ENCODE results near the gene SLC6A2. TPM values are rescaled to one million over a fixed set of nuclear protein-coding genes. Genes with fewer than 3 reads are reported as not detected.

SLC6A2 gene
- total and polyA plus RNA-seq, 8 donors = 0.09 to 0.52 (median 0.25) TPM; not detected in 5

DNA sequence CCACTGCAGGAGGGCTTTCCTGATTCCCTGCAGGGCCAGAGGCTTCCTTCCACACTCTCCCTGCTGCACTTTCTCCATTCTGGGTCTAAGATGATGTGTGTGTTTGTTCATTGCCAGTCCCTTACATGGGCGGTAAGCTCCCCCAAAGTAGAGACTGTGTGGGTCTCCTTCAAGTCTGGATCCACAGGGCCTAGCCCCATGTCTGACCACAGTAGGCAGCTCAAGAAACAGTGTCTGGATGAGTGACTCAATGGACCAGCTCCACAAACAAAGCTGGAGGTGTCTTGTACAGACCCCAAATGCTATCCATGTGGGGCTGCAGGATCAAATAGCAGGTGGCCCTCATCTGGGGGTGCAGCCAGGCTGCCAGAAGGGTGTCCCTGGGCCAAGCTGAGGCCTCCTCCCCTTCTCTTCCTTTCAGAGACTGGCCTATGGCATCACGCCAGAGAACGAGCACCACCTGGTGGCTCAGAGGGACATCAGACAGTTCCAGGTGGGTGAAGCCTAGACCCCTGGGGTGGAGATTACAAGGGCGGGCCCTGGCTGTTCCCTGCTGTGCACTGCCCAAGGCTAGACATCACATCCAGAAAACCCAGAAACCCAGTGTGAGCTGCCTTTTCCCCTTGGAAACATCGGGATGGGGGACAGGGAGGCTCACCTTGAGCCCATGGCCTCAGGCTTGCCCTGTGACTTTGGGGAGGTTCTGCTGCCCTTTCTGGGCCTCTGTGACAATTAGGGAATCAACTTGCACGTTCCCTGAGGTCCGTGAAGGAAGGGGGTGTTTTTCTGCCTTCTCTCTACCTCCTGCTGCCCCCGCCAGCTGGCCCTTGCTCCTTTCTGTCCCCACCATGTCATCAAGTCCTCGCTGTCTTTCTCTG, 45.9 kb downstream of the SLC6A2 start:
- Histone ChIP-seq H3K27ac (no peak overlapping the region), H3K4me3 (no peak overlapping the region), H3K9me3 (no peaks in the 10 kb centered on the region), H3K4me1 (no peaks in the 10 kb centered on the region), H3K27me3 (no peaks in the 10 kb centered on the region), H3K36me3 (no peaks in the 10 kb centered on the region)
- FAIRE-seq (no peak), ATAC-seq (peak in 3 of 4 donors; percentile 70 to 81 (median 75)), DNase-seq (peak; percentile 38 to 88 (median 74))
- intact Hi-C loops (cut with DNase I) = loop anchor here in 2 of 3 donors (5.0 to 10.0 kb wide), 2 partner anchors 157 to 234 kb away; no protein-coding TSS in a partner anchor
- WGBS, 2 donors = 40 to 51% methylated on average over 9 of the region's 9 CpGs
- peak; percentile 36 to 60 (median 54) for TF ChIP-seq CTCF (IDR thresholded peaks at IDR 0.05)

- no peak for FAIRE-seq
- H3K27me3 ChIP-seq = no peaks in the 10 kb centered on the region
- intact Hi-C loops (cut with DNase I) = loop anchor here in 2 of 3 donors (5.0 to 10.0 kb wide), 2 partner anchors 159 to 236 kb away; no protein-coding TSS in a partner anchor
- 35 to 44% methylated on average over 10 of the region's 10 CpGs for WGBS, 2 donors
- no peaks in the 10 kb centered on the region for H3K4me1 ChIP-seq
- no peaks in the 10 kb centered on the region for H3K36me3 ChIP-seq
- H3K27ac ChIP-seq = no peak overlapping the region
- peak in 2 of 4 donors; percentile 13 to 18 for TF ChIP-seq CTCF (IDR thresholded peaks at IDR 0.05)
- no peak for DNase-seq
- peak in 3 of 4 donors; percentile 41 to 56 (median 50) for ATAC-seq
- H3K4me3 ChIP-seq = no peak overlapping the region
- H3K9me3 ChIP-seq = no peaks in the 10 kb centered on the region
Measured at GRCh38 chr16:55703003-55704001, 47.5 kb downstream of the SLC6A2 start.

GRCh38 chr16:55706739-55707384, 51.1 kb downstream of the SLC6A2 start:
- H3K27me3 ChIP-seq = no peaks in the 10 kb centered on the region
- no peak overlapping the region for H3K4me3 ChIP-seq
- H3K4me1 ChIP-seq = no peaks in the 10 kb centered on the region
- 70 to 75% methylated on average over 1 of the region's 1 CpG for WGBS, 2 donors
- H3K9me3 ChIP-seq = no peaks in the 10 kb centered on the region
- FAIRE-seq (no peak), DNase-seq (no peak), ATAC-seq (no peak)
- intact Hi-C loops (cut with DNase I) = loop anchor here in 1 of 3 donors (10.0 kb wide), 1 partner anchor 162 kb away; no protein-coding TSS in a partner anchor
- H3K27ac ChIP-seq = no peak overlapping the region
- no peaks in the 10 kb centered on the region for H3K36me3 ChIP-seq
- TF ChIP-seq CTCF (IDR thresholded peaks at IDR 0.05) = no peak

DNA sequence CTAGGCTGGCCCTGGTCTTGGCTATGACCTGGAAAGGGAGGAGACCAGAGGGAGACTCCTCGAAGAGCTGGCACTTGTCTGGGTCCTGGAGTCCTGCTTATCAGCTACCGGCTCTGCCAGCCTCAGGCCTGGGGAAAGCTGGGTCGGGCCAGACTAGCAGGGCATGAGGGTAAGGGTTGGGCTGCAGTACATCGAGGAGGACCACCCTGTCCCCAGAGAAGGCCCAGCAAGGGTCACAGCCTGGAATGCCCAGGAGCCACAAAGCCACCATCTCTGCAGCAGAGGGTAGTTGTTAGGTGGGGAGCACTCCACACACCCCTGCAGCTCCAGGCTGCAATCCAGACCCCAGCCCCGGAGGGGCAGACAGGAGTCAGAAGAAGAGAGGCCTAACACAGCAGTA, 54.0 kb downstream of the SLC6A2 start:
- Histone ChIP-seq H3K36me3 (no peaks in the 10 kb centered on the region), H3K4me1 (no peaks in the 10 kb centered on the region), H3K4me3 (no peak overlapping the region), H3K27me3 (no peaks in the 10 kb centered on the region), H3K27ac (no peak overlapping the region), H3K9me3 (no peaks in the 10 kb centered on the region)
- no peak for ATAC-seq
- no peak for DNase-seq
- no peak for FAIRE-seq
- 51 to 58% methylated on average over 5 of the region's 5 CpGs for whole genome bisulfite sequencing, 2 donors
- TF ChIP-seq CTCF (IDR thresholded peaks at IDR 0.05) = no peak
- intact Hi-C loops (cut with DNase I) = loop anchor here in 2 of 3 donors (2.0 to 10.0 kb wide), 3 partner anchors 131 to 165 kb away; no protein-coding TSS in a partner anchor

All from pancreas (tissue), 10 donors.